A673 (cell line): ENCODE measurements around the gene NACAD. TPM values are rescaled to one million over a fixed set of nuclear protein-coding genes. Genes with fewer than 3 reads are reported as not detected.

Experiments
- BruUV-seq: library from RNA; stranded (reverse); fragments of 400-500 nt; replicated peaks from 2 replicates; lab custom pipeline; 2021; lab: Mats Ljungman, UMichigan
- CTCF ChIA-PET: fragments of 300-600 bp; sonication (Branson Sonifier 250); formaldehyde crosslinking; loops from one replicate; lab custom pipeline; 2022; ENCODE audit warnings: antibody characterized with exemption; lab: Charles Lee
- POLR2A ChIA-PET: fragments of 300-600 bp; sonication (Branson Sonifier 250); formaldehyde crosslinking; loops from one replicate; lab custom pipeline; 2022; ENCODE audit warnings: antibody characterized with exemption; ENCODE audit not compliant: low non-redundant PET; lab: Charles Lee
- DNase-seq: peaks from one replicate; pipeline ENCODE4 v3.0.0-alpha.2; 2015; ENCODE audit warnings: low spot score
- H3K27ac ChIP-seq: fragments of 200-600 bp; sonication (generic); 2 replicates; pipeline ENCODE4 v1.5.1; 2016; ENCODE audit warnings: mixed run types, low read depth, mild to moderate bottlenecking, mixed read lengths, antibody characterized with exemption, low read length; ENCODE audit not compliant: poor library complexity, severe bottlenecking
- H3K27me3 ChIP-seq: fragments of 200-600 bp; sonication (generic); replicated peaks from 2 replicates; pipeline ENCODE4 v1.6.1; 2017; ENCODE audit warnings: mixed run types, low read depth, mild to moderate bottlenecking, mixed read lengths, antibody characterized with exemption, low read length; ENCODE audit not compliant: insufficient read depth, poor library complexity
- H3K36me3 ChIP-seq: fragments of 200-600 bp; sonication (generic); 2 replicates; pipeline ENCODE4 v1.6.1; 2016; ENCODE audit warnings: mixed run types, mild to moderate bottlenecking, mixed read lengths, antibody characterized with exemption, low read length; ENCODE audit not compliant: insufficient read depth, poor library complexity, severe bottlenecking
- H3K4me1 ChIP-seq: fragments of 200-600 bp; sonication (generic); 2 replicates; pipeline ENCODE4 v1.6.1; 2017; ENCODE audit warnings: mixed run types, mild to moderate bottlenecking, mixed read lengths, antibody characterized with exemption, low read length; ENCODE audit not compliant: insufficient read depth, poor library complexity, severe bottlenecking
- H3K4me3 ChIP-seq: fragments of 200-600 bp; sonication (generic); 2 replicates; pipeline ENCODE4 v1.5.1; 2016; ENCODE audit warnings: low read depth, mixed run types, mild to moderate bottlenecking, mixed read lengths, low read length; ENCODE audit not compliant: poor library complexity, severe bottlenecking
- H3K9me3 ChIP-seq: fragments of 200-600 bp; sonication (generic); 2 replicates; pipeline ENCODE4 v1.6.1; 2016; ENCODE audit warnings: mixed run types, low read depth, mild to moderate bottlenecking, mixed read lengths, antibody characterized with exemption, low read length; ENCODE audit not compliant: poor library complexity, severe bottlenecking
- EZH2 ChIP-seq: fragments of 200-600 bp; sonication (generic); IDR thresholded peaks from 2 replicates; pipeline ENCODE4 v1.6.1; 2017; ENCODE audit warnings: borderline replicate concordance, low read depth, mild to moderate bottlenecking, mixed read lengths, antibody characterized with exemption, low read length; ENCODE audit not compliant: poor library complexity, severe bottlenecking
- intact Hi-C: fragments of 100-400 bp; cut with micrococcal nuclease; formaldehyde crosslinking; loops from one replicate; pipeline ENCODE4 v1.10.0; 2022; ENCODE audit not compliant: unreplicated experiment
- total RNA-seq: library from RNA; stranded (reverse); gene quantifications from 2 replicates; pipeline ENCODE4 v1.2.3, GENCODE V29; 2021
- TF ChIP-seq, protein P1 (sequence below): fragments of 300-800, 200-600 bp; sonication (generic); conservative IDR thresholded peaks from 2 replicates; pipeline ENCODE4 v1.5.1; 2017; ENCODE audit warnings: low read depth, mild to moderate bottlenecking, antibody characterized with exemption, low read length, moderate library complexity, mixed read lengths

The NACAD gene
- total RNA-seq, 1 experiment from 2014 or later: 1.1 TPM

DNA sequence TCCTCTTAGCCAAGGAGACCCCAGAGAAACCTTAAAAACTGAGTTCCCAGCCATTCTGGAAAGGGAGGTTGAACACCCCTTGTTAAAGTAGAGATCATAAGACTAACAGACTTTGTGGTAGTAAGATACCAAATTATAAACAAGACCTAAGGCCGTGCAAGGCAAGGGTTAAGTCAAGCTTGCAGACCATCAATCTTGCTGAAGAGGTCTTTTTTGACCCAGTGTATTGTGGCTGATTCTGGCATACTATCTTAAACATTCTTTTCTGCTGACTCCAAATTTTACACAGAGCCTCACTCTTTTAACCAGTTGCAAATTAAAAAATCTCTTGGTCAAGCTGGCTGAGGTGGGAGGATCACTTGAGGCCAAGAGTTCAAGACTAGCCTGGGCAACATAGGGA, 23.9 kb upstream of the NACAD start:
- CTCF ChIA-PET: no interaction called here
- H3K27ac ChIP-seq: no peak overlapping the region
- BruUV-seq: no TSS peak
- no peak for DNase-seq
- POLR2A ChIA-PET: no interaction called here
- TF ChIP-seq EZH2: no peak
- TF ChIP-seq, protein P1, sequence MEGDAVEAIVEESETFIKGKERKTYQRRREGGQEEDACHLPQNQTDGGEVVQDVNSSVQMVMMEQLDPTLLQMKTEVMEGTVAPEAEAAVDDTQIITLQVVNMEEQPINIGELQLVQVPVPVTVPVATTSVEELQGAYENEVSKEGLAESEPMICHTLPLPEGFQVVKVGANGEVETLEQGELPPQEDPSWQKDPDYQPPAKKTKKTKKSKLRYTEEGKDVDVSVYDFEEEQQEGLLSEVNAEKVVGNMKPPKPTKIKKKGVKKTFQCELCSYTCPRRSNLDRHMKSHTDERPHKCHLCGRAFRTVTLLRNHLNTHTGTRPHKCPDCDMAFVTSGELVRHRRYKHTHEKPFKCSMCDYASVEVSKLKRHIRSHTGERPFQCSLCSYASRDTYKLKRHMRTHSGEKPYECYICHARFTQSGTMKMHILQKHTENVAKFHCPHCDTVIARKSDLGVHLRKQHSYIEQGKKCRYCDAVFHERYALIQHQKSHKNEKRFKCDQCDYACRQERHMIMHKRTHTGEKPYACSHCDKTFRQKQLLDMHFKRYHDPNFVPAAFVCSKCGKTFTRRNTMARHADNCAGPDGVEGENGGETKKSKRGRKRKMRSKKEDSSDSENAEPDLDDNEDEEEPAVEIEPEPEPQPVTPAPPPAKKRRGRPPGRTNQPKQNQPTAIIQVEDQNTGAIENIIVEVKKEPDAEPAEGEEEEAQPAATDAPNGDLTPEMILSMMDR: no peak
- intact Hi-C loops: loop anchor here (2.0 to 5.0 kb wide), 2 partner anchors 24 to 115 kb away; no protein-coding TSS in a partner anchor
- peaks cover 7% of the 10 kb centered on the region for H3K4me1 ChIP-seq
- H3K36me3 ChIP-seq: peaks cover 18% of the 10 kb centered on the region
- peak overlapping the region; percentile 86 for H3K4me3 ChIP-seq
- no peaks in the 10 kb centered on the region for H3K9me3 ChIP-seq
- H3K27me3 ChIP-seq: peaks cover 4% of the 10 kb centered on the region

DNA sequence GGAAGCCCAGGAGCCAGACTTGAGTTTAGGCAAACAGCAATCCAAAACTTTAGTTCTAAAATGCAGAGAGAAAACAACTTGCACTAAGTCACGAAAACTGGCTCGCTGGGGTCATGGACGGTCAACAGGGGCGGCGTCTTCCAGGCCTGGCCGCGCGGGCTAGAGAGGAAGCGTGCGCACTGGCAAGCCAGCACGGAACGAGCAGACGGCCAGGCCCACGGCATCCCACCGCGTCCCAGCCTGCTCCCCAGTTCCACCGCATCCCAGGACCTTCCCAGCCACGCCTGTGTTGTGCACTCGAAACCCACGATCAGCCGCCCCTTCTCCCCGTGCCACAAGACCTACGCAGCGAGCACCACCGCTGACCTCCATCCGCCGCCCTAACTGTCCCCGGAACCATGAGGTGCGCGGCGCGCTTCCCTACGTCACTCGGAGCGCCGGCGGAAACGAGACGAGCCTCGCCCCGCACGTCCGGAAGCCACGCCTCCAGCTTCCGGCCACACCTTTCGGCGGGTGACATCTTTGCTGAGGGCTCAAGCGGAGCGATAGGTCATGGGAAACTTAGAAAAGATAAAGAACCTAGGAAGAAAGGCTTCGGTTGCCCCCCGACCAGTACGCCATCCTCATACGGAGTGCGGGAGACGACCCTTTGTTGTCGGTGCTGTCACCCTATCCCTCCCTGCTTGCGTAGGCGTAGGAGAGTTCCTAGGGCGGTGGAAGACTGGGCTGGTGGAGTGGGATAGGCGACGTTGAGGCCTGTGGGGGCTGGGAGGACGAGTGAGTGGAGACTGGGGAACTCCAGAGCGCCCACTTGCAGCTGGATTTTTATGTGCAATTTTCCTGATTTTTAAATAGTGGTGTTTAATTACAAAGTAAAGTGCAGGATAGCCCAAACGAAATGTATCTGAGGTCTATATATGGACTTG, 22.8 kb upstream of the NACAD start, which contains the start of gene TBRG4:
Gene TBRG4 (minus strand): TSS at position 400 of the 926 bp plus-strand sequence. CDS start 2,460 bp downstream, outside the sequence.
- Histone ChIP-seq H3K4me1 (peaks cover 7% of the 10 kb centered on the region), H3K27ac (peak within 1 kb of the TSS; percentile 84), H3K9me3 (no peaks in the 10 kb centered on the region), H3K36me3 (peaks cover 29% of the 10 kb centered on the region), H3K27me3 (peaks cover 4% of the 10 kb centered on the region), H3K4me3 (peak within 1 kb of the TSS; percentile 86)
- TF ChIP-seq EZH2: no peak
- TF ChIP-seq, protein P1: peak; percentile 55
- intact Hi-C loops: loop anchor here (1.0 to 5.0 kb wide), 3 partner anchors 25 to 254 kb away; no protein-coding TSS in a partner anchor
- peak; percentile 97 for DNase-seq
- ChIA-PET CTCF (interaction anchor here (0.7 kb wide), 1 partner anchor 138 kb away, joined by 5 read pairs; no protein-coding TSS in a partner anchor), POLR2A (interaction anchor here (0.6 kb wide), 1 partner anchor 836 kb away, joined by 4 read pairs; no protein-coding TSS in a partner anchor)
- BruUV-seq: TSS peak; percentile 98

DNA sequence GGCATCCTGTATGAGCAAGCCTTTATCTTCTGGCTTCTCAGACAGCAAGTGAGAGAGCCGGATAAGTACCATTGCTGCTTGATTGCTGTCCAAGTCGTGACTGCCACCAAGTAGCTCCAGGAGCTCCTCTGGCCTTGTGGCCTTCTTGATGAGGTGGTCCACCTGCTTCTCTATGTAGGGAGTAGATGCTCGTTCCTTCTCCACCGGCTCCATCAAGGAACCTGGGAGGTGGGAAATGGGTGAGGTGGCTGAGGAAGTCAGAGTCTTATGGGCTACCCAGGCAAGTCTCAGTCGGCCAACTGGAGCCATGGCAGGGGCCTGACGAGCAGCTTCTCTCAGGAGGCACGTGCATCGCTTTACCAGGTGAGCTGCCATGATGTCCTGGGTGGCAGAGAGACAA, 20.1 kb upstream of the NACAD start:
- Histone ChIP-seq H3K4me1 (peaks cover 7% of the 10 kb centered on the region), H3K27ac (no peak overlapping the region), H3K9me3 (no peaks in the 10 kb centered on the region), H3K27me3 (no peaks in the 10 kb centered on the region), H3K4me3 (no peak overlapping the region), H3K36me3 (peaks cover 56% of the 10 kb centered on the region)
- TF ChIP-seq, protein P1: no peak
- no peak for TF ChIP-seq EZH2
- ChIA-PET POLR2A (no interaction called here), CTCF (no interaction called here)
- DNase-seq: no peak
- no TSS peak for BruUV-seq
- intact Hi-C loops: no loop called here
